HG02981 (cell line): Measurements from ENCODE around the gene GXYLT2.

ENCODE experiments used
- ATAC-seq: cut with Tn5 transposase; IDR thresholded peaks from one replicate; pipeline ENCODE4 v1.9.1; 2021; ENCODE audit warnings: mild to moderate bottlenecking, moderate library complexity; ENCODE audit not compliant: unreplicated experiment

The GXYLT2 gene, protein sequence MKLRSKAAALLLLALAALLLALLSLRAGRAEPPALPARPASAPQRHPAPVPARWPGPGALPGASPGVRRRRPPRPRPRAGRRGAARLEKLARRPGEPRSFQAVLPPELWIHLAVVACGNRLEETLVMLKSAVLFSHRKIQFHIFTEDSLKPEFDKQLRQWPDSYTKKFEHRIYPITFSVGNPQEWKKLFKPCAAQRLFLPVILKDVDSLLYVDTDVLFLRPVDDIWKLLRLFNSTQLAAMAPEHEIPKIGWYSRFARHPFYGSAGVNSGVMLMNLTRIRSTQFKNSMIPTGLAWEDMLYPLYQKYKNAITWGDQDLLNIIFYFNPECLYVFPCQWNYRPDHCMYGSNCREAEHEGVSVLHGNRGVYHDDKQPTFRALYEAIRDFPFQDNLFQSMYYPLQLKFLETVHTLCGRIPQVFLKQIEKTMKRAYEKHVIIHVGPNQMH

DNA sequence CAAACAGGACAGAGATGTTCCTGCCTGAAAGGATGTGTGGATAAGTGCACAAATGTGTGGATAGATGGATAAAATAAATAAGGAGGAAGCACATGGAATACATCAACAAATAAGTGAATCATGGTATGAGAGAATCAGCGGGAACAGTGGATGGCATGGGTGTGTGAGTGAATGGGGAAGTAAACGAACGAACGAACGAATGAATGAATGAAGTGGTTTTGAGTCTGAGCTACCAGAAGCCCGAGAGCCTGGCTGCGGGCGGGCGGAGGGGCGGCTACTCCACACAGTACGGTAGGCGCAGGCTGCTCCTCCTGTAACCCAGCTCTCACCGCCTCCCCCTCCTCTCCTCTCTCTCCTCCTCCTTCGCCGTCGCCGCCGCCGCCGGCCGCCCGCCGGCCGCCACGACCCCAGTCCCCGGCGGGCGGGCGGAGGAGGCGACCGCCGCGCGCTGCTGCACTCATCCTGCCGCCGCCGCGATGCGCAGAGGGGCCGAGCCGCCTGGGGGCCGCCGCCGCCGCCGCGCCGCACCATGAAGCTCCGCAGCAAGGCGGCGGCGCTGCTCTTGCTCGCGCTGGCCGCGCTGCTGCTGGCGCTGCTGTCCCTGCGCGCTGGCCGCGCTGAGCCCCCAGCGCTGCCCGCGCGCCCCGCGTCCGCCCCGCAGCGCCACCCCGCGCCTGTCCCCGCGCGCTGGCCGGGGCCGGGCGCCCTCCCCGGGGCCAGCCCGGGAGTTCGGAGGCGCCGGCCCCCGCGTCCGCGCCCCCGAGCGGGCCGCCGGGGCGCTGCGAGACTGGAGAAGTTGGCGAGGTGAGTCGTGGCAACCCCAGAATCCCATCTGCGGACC, at the start of gene GXYLT2:
GXYLT2 (plus strand) TSS at position 342 of the 841 bp plus-strand sequence; CDS start at position 530, 188 bp downstream.
- peak; percentile 62 for ATAC-seq

DNA sequence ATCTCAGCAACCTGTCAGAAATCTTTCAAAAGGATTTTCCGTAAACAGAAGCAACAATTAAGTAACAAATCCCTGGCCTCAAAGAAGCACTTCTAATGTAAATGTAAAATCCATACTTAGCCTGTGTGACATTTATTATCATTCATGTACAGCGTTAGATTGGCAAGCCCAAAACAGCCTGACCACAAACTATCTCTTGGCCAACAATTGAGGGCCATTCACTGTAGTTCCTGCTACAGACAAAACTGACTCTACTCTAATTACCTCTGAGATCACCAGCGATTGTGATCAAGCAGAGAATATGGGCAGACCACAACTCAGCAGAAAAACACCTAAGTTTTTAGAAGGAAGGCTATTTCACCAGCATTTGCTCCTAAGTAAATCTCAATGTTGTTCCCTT, 48.8 kb upstream of the GXYLT2 start:
- no peak for ATAC-seq

DNA sequence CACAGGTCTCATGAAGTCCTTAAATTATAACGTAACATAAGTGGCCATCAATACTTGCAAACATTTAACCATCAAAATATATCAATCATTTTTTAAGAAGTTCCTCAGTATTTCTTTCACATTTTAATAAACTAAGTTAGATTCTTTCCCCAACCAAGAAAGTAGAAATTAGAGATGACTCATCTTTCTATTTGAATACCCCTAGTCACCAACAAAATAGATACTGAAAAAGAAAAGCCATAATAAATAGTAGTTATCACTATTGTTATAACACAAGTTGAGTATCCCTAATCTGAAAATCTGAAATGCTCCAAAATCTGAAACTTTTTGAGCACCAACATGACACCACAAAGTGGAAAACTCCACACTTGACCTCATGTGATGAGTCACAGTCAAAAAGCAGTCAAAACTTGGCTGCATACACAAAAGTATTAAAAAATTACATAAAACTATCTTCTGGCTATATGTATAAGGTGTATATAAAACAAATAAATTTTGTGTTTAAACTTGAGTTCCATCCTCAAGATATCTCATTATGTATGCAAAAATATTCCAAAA, 43.3 kb upstream of the GXYLT2 start:
- ATAC-seq: no peak

GRCh38 chr3:72846166-72846565, 41.7 kb upstream of the GXYLT2 start:
- ATAC-seq: no peak

DNA sequence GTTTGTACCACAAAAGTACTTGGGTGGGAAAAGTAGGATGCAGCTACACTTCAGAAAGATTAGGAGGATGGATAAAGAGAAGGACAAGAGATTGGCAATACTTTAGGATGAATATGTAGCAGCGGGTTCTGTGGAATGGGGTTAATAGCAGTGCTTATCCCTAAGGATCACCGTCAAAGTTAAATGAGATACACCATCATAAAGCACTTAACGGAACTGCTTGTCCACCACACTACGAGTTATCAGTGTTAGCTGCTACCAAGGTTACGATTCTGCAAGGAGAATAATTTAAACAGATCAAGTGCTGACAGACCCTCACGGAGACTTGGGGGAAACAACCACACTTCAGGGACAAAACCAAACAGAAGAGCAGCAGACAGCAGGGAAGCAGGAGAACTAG, 40.6 kb upstream of the GXYLT2 start:
- no peak for ATAC-seq

GRCh38 chr3:72847751-72848702, 39.8 kb upstream of the GXYLT2 start, which contains the start of gene SHQ1:
TSS of gene SHQ1 (minus strand) at chr3:72848445. CDS start at chr3:72848340, 105 bp downstream.
- peak; percentile 89 for ATAC-seq

DNA sequence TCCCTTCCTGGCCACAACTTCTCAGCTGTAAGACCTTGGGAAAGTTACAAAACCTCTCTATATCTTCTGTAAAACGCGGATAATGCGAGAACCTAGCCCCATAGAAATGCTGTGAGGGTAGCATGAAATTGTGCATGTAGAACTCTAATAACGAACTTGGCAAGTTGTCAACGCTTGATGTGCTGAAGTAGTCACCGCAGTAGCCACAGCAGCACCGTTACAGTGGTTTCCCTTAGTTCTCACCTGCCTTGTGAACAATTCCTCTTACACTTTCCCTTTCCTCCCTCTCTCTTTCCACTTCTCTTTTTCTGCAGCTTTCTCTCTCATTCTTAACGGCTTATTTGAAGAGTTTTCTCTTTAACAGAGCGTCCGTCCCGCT, 39.2 kb upstream of the GXYLT2 start:
- peak; percentile 38 for ATAC-seq

- ATAC-seq: no peak
These were observed 32.8 kb upstream of the GXYLT2 start for GRCh38 chr3:72855001-72855400.

DNA sequence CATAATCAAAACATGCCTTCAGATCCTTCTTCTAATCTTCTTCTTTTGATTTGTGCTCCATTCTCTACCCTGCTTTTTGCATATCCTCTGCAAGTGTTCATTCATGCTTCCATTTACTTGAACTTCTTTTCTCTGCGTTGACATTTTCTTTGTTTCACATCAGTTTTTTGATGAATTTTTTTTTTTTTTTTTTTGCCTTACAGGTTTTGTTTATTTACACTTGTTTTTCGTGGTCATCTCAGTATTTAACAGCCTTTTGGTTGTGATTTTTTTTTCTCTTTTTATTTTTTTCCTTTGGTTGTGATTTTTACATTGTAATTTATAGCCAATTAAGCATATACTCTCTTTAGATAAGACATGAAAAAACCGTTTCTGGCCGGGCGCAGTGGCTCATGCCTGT, 27.8 kb upstream of the GXYLT2 start:
- ATAC-seq: no peak

DNA sequence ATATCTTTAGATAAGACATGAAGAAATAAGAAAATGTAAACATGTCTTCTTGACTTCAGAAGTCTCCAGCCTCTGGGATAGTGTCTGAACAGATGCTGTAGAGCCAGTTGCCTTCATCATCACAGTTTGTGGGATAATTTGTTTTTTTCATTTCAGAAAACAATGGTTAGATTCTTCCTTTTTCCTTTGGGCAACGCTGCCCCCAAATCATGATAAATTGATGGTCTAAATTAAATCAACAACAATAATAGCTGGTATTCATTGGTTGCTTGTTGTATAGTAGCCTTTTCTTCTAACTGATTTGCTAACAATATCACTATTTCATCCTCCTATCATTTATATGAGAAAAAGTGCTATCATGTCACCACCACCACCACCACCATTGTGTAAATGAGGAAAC, 27.0 kb upstream of the GXYLT2 start:
- ATAC-seq: no peak

GRCh38 chr3:72862314-72863090, 25.3 kb upstream of the GXYLT2 start:
- ATAC-seq: no peak

- no peak for ATAC-seq
These were observed 15.7 kb upstream of the GXYLT2 start for GRCh38 chr3:72872183-72872582.

DNA sequence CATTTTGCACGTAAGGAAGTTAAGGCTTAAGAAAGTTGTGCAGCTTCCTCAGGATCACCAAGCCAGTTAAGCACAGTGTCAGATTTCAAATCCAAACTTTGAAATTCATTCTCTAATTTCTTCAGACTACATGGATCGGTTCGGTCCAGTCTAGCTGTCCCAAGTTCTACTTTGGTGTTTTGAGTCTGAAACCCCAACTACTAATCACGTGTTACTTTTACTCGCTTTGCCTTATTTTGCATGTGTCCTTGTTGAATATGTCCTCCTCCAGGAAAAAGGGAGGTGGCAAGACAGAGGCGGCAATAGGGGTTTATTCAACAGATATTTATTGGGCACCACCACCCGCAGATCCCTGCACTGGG, 522 bp upstream of the GXYLT2 start:
- ATAC-seq: no peak

DNA sequence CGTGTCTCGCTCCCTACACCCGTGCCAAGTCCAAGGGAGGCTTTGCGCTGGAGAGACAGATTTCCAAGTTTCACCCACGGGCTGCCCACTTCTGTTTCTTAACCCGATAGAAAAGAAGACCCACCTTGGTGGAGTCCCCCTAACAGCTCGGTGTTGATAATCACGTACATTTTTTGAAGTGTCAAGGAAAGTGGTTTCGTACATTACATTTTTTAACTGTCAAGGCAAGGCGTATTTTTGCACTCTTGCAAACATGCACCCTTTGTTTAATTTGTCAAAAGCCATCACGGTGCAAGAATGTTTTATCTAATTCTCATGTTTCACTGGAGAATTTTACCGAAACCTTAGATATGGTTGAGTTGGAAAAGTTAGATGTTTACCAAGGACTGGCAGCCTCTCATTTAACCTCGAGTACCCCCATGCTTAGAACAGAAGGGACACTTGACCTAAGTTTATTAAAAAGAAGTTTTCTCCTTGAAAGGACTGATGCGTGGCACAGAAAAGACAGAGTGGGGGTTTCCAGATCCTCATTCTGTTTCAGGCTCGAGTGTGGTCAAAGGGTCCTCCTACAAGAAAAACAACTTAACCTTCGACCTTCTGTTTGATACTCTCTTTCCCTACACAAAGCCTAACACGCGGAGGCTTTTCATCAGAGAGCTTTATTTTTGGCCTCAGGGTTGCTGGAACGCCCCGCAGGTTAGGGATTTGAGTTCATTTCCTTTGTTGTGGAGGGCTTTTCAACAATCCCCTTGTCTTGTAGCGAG, 882 bp downstream of the GXYLT2 start:
- no peak for ATAC-seq

GRCh38 chr3:72889310-72890165, 1.7 kb downstream of the GXYLT2 start:
- ATAC-seq: no peak

- ATAC-seq: no peak
These were observed 2.5 kb downstream of the GXYLT2 start for GRCh38 chr3:72890166-72890925.
